K562 (cell line): ENCODE results near the gene TMEM184A. TPM values are rescaled to one million over a fixed set of nuclear protein-coding genes. Genes with fewer than 3 reads are reported as not detected.

Experiments used
- CREM ChIP-seq: IDR thresholded peaks from 2 replicates; pipeline ENCODE4 v1.6.1; 2014; ENCODE audit warnings: antibody characterized with exemption, low read depth
- DEAF1 ChIP-seq: fragments of 450-650 bp; formaldehyde crosslinking; IDR thresholded peaks from 2 replicates; pipeline ENCODE4 v1.4.0; 2020; ENCODE audit warnings: mild to moderate bottlenecking, moderate library complexity
- MED1 ChIP-seq: sonication (generic); formaldehyde crosslinking; IDR thresholded peaks from 2 replicates; pipeline ENCODE4 v1.8.1; 2023; ENCODE audit warnings: missing genetic modification reagents, borderline replicate concordance
- POLR2A ChIP-seq: fragments of 450-650 bp; conservative IDR thresholded peaks from 2 replicates; pipeline ENCODE4 v1.6.1; 2016
- RAD21 ChIP-seq, 2 experiments: fragments of 250-450 bp in 1 of 2; fragments of 450-650 bp in 1 of 2; sonication (Bioruptor Pico) in 1 of 2; formaldehyde crosslinking in 1 of 2; IDR thresholded peaks in 1 of 2; conservative IDR thresholded peaks in 1 of 2; 2 replicates each; pipeline versions ENCODE4 v1.4.0 to v1.8.0; 2020 to 2022; ENCODE audit warnings: mild to moderate bottlenecking in 2 of 2, moderate library complexity in 1 of 2
- RCOR1 ChIP-seq, 2 experiments: IDR thresholded peaks; 2 replicates each; pipeline ENCODE4 v1.6.1; 2012; ENCODE audit warnings: low read depth in 2 of 2, low read length in 2 of 2, borderline replicate concordance in 1 of 2, improper control_type of control experiment in 1 of 2
- STAG1 ChIP-seq: sonication (generic); formaldehyde crosslinking; IDR thresholded peaks from 2 replicates; pipeline ENCODE4 v1.5.0; 2020; ENCODE audit warnings: missing genetic modification reagents, borderline replicate concordance
- STAT5B ChIP-seq: fragments of 250-450 bp; sonication (Bioruptor Pico); IDR thresholded peaks from 2 replicates; pipeline ENCODE4 v1.8.0; 2021; ENCODE audit warnings: mild to moderate bottlenecking, inconsistent platforms
- TFAP4 ChIP-seq: sonication (generic); formaldehyde crosslinking; IDR thresholded peaks from 2 replicates; pipeline ENCODE4 v1.8.0; 2022; ENCODE audit warnings: missing genetic modification reagents, mild to moderate bottlenecking, moderate library complexity, borderline replicate concordance
- VEZF1 ChIP-seq: fragments of 200-800 bp; sonication (Bioruptor generic); IDR thresholded peaks from 2 replicates; pipeline ENCODE4 v1.6.1; 2017; ENCODE audit warnings: missing genetic modification characterization, missing compliant biosample characterization
- ZFP36 ChIP-seq: fragments of 150-350 bp; IDR thresholded peaks from 2 replicates; pipeline ENCODE4 v1.6.1; 2018; ENCODE audit warnings: low read length, low read depth; ENCODE audit not compliant: partially characterized antibody
- ZNF77 ChIP-seq: fragments of 250-450 bp; sonication (Bioruptor Pico); IDR thresholded peaks from 2 replicates; pipeline ENCODE4 v1.5.0; 2020
- polyA plus RNA-seq, 8 experiments: library from polyadenylated mRNA; depleted of rRNA in 4 of 8; stranded (reverse) in 5 of 8; unstranded in 3 of 8; fragments of >200 nt; fragmentation: Nextera tagmentation in 2 of 8; fragmentation: Illumina TruSeq in 1 of 8; extraction: Ambion mirVana in 2 of 8; extraction: Trizol in 1 of 8; gene quantifications; 2 replicates each; pipeline versions ENCODE4 v1.2.1 to v1.2.3, GENCODE V29; 2011 to 2014; ENCODE audit warnings: inconsistent platforms in 1 of 8, missing spikeins in 1 of 8
- total RNA-seq, 7 experiments: library from RNA; depleted of rRNA in 6 of 7; stranded (reverse); fragments of >200 nt in 6 of 7; fragmentation: Illumina TruSeq in 2 of 7; extraction: Trizol in 2 of 7; gene quantifications; 2 replicates each; pipeline versions ENCODE4 v1.2.1 to v1.2.3, GENCODE V29; 2011 to 2021; ENCODE audit warnings: low replicate concordance in 1 of 7
- TF ChIP-seq, protein P1 (sequence below), 2 experiments: fragments of 450-650 bp; formaldehyde crosslinking in 1 of 2; IDR thresholded peaks; 2 replicates each; pipeline versions ENCODE4 v1.4.0 to v1.6.1; 2014 to 2020; ENCODE audit warnings: mild to moderate bottlenecking in 2 of 2, borderline replicate concordance in 1 of 2, low read depth in 1 of 2

The TMEM184A gene
- total and polyA plus RNA-seq, 9 of the 15 experiments (the other 6 are each of a cell fraction or from before 2014, with no cell fraction given) = 0.10 to 0.18 (median 0.11) TPM; not detected in 6

DNA sequence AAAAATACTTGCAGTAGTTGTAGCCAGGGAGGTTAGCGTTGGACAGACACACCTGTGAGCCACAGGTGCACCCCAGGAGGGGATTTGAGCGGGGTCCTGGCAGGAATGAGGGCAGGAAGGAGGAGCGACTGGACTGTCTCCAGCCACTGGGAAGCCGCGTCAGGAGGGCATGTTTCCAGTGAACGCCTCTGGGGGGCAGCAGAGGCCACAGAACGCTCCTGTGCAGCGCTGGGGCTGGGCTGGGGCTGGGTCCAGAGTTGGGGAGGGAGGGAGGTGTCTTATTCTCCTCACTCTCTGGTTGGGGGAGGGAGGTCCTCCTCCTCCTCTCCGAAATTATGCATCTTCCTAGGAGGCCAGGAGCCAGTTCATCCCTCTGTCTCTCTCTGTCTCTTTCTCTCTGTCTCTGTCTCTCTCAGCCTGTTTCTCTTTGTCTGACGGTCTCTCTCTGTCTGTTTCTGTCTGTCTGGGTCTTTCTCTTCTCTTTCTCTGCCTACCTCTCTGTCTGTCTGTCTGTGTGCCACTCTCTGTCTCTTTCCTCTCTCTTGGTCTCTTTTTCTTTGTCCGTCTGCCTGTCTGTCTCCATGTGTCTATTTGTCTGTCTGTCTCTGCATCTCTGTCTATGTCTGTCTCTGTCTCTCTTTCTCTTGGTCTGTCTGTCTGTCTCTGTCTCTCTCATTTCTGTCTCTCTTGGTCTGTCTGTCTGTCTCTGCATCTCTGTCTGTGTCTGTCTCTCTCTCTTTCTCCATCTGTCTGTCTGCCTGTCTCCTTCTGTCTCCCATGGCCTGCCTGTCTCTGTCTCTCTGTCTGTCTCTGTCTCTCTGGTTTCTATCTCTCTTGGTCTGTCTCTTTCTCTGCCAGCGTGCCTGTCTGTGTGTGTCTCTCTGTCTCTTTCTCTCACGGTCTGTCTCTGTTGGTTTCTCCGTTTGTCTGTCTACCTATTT is 23.7 kb upstream of the TMEM184A start (continued):
- TF ChIP-seq, protein P1, sequence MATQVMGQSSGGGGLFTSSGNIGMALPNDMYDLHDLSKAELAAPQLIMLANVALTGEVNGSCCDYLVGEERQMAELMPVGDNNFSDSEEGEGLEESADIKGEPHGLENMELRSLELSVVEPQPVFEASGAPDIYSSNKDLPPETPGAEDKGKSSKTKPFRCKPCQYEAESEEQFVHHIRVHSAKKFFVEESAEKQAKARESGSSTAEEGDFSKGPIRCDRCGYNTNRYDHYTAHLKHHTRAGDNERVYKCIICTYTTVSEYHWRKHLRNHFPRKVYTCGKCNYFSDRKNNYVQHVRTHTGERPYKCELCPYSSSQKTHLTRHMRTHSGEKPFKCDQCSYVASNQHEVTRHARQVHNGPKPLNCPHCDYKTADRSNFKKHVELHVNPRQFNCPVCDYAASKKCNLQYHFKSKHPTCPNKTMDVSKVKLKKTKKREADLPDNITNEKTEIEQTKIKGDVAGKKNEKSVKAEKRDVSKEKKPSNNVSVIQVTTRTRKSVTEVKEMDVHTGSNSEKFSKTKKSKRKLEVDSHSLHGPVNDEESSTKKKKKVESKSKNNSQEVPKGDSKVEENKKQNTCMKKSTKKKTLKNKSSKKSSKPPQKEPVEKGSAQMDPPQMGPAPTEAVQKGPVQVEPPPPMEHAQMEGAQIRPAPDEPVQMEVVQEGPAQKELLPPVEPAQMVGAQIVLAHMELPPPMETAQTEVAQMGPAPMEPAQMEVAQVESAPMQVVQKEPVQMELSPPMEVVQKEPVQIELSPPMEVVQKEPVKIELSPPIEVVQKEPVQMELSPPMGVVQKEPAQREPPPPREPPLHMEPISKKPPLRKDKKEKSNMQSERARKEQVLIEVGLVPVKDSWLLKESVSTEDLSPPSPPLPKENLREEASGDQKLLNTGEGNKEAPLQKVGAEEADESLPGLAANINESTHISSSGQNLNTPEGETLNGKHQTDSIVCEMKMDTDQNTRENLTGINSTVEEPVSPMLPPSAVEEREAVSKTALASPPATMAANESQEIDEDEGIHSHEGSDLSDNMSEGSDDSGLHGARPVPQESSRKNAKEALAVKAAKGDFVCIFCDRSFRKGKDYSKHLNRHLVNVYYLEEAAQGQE (IDR thresholded peaks at IDR 0.05; ENCODE audit: borderline replicate concordance) = peak; percentile 56; the same call in 1 of the 2 replicates
- TF ChIP-seq, protein P1 (CRISPR knock-in tag; IDR thresholded peaks at IDR 0.05; ENCODE audit: low read depth) = no peak
- TF ChIP-seq RAD21 (CRISPR knock-in tag; conservative IDR thresholded peaks at IDR 0.05 in 1 of 2, IDR thresholded peaks at IDR 0.05 in 1 of 2) = peak; percentile 84 to 88
- TF ChIP-seq VEZF1 (CRISPR knock-in tag) = peak; percentile 55; the same call in 1 of the 2 replicates
- no peak for TF ChIP-seq POLR2A
- TF ChIP-seq ZNF77 = no peak
- no peak for TF ChIP-seq MED1 (CRISPR knock-in tag)
- peak; percentile 8 for TF ChIP-seq ZFP36
- peak; percentile 75 for TF ChIP-seq DEAF1 (CRISPR knock-in tag)
- TF ChIP-seq RCOR1 (IDR thresholded peaks at IDR 0.05; ENCODE audit: borderline replicate concordance in 1 of 2, low read depth in 2 of 2, low read length in 2 of 2) = peak in 1 of 2 experiments; percentile 31; a peak in 1 of 4 replicates
- TF ChIP-seq TFAP4 (CRISPR knock-in tag) = peak; percentile 61; the same call in 1 of the 2 replicates
- peak; percentile 51 for TF ChIP-seq CREM
- peak; percentile 97 for TF ChIP-seq STAG1 (CRISPR knock-in tag)
- no peak for TF ChIP-seq STAT5B (CRISPR knock-in tag)
